T-helper 9 cell (primary cell): ENCODE data around the gene XK.
"Not testable (repeated sequence)": the region's sequence is repeated elsewhere in the genome, so short reads cannot be mapped to it uniquely, and the experiment has no call there.

Experiments used
- DNase-seq: peaks from one replicate; pipeline ENCODE4 v3.0.0-alpha.2; 2020
- total RNA-seq, 2 donors: gene quantifications; one replicate each; lab custom pipeline; 2026; lab: John Stamatoyannopoulos, UW

The XK gene
- 0.24 to 0.91 reads per million in 2 donors for total RNA-seq

GRCh38 chrX:37685381-37686359 lies at the start of gene XK:
XK (plus strand) TSS chrX:37685791; CDS start chrX:37685962, 171 bp downstream.
- peak; percentile 9 for DNase-seq

- no peak for DNase-seq
Observed at GRCh38 chrX:37638047-37638446, 47.5 kb upstream of the XK start.

GRCh38 chrX:37640142-37640541 lies 45.4 kb upstream of the XK start:
- no peak for DNase-seq

- no peak for DNase-seq
Observed at GRCh38 chrX:37641859-37642258, 43.7 kb upstream of the XK start.

- DNase-seq, result no peak
Observed at GRCh38 chrX:37644381-37645305, 40.9 kb upstream of the XK start.

GRCh38 chrX:37646254-37646653 lies 39.3 kb upstream of the XK start:
- DNase-seq, result no peak

GRCh38 chrX:37650879-37651278 lies 34.7 kb upstream of the XK start:
- DNase-seq, result not testable (repeated sequence)

GRCh38 chrX:37651921-37652452 lies 33.6 kb upstream of the XK start:
- no peak for DNase-seq

GRCh38 chrX:37652589-37653231 lies 32.9 kb upstream of the XK start:
- no peak for DNase-seq

- DNase-seq, result no peak
Observed at GRCh38 chrX:37653397-37654085, 32.0 kb upstream of the XK start.

GRCh38 chrX:37658343-37659030 lies 27.1 kb upstream of the XK start:
- no peak for DNase-seq

- no peak for DNase-seq
Observed at GRCh38 chrX:37659047-37659446, 26.5 kb upstream of the XK start.

- no peak for DNase-seq
Observed at GRCh38 chrX:37662181-37662580, 23.4 kb upstream of the XK start.

GRCh38 chrX:37666516-37666915 lies 19.1 kb upstream of the XK start:
- DNase-seq, result no peak

- no peak for DNase-seq
Observed at GRCh38 chrX:37667141-37667540, 18.4 kb upstream of the XK start.

GRCh38 chrX:37672563-37672962 lies 13.0 kb upstream of the XK start:
- no peak for DNase-seq

- DNase-seq, result no peak
Observed at GRCh38 chrX:37676811-37677210, 8.8 kb upstream of the XK start.

- DNase-seq, result no peak
Observed at GRCh38 chrX:37677243-37677642, 8.3 kb upstream of the XK start.

- DNase-seq, result no peak
Observed at GRCh38 chrX:37677765-37678164, 7.8 kb upstream of the XK start.

GRCh38 chrX:37678574-37678973 lies 7.0 kb upstream of the XK start:
- DNase-seq, result no peak

GRCh38 chrX:37679230-37679629 lies 6.4 kb upstream of the XK start:
- DNase-seq, result no peak
